H1 (cell line): ENCODE results near the gene APAF1. TPM values are rescaled to one million over a fixed set of nuclear protein-coding genes. Genes with fewer than 3 reads are reported as not detected.

Experiments
- CBX8 ChIP-seq: fragments of 300-800, 300-1000 bp; sonication (generic); IDR thresholded peaks from 2 replicates; pipeline ENCODE4 v1.7.1; 2016; ENCODE audit warnings: low read depth, low read length, borderline replicate concordance
- CHD7 ChIP-seq: fragments of 300-600 bp; sonication (generic); IDR thresholded peaks from 2 replicates; pipeline ENCODE4 v1.7.1; 2012; ENCODE audit warnings: low read length, moderate library complexity, mild to moderate bottlenecking, inconsistent platforms; ENCODE audit not compliant: insufficient replicate concordance
- HDAC6 ChIP-seq: IDR thresholded peaks from one replicate; pipeline ENCODE4 v1.7.1; 2012; ENCODE audit warnings: low read depth, mild to moderate bottlenecking, inconsistent platforms, low read length, moderate library complexity
- JUND ChIP-seq: IDR thresholded peaks from 2 replicates; pipeline ENCODE4 v1.6.1; 2011; ENCODE audit warnings: mild to moderate bottlenecking, improper control_type of control experiment, low read length
- MAFK ChIP-seq: IDR thresholded peaks from 2 replicates; pipeline ENCODE4 v1.6.1; 2012; ENCODE audit warnings: low read depth, mild to moderate bottlenecking, improper control_type of control experiment, low read length
- PHF8 ChIP-seq: fragments of 200-600 bp; sonication (generic); conservative IDR thresholded peaks from 2 replicates; pipeline ENCODE4 v1.7.1; 2012; ENCODE audit warnings: low read depth, mild to moderate bottlenecking, inconsistent platforms, low read length, moderate library complexity
- RNF2 ChIP-seq: fragments of 200-900, 300-1000 bp; sonication (generic); IDR thresholded peaks from 2 replicates; pipeline ENCODE4 v1.7.1; 2016; ENCODE audit warnings: borderline replicate concordance, low read depth, mild to moderate bottlenecking, antibody characterized with exemption, low read length; ENCODE audit not compliant: poor library complexity, severe bottlenecking; ENCODE audit errors: missing control alignments
- SAP30 ChIP-seq: fragments of 300-600 bp; sonication (generic); IDR thresholded peaks from 2 replicates; pipeline ENCODE4 v1.7.1; 2012; ENCODE audit warnings: low read length, moderate library complexity, mild to moderate bottlenecking, inconsistent platforms; ENCODE audit not compliant: insufficient read depth, insufficient replicate concordance
- SIX5 ChIP-seq: IDR thresholded peaks from 2 replicates; pipeline ENCODE4 v1.6.1; 2011; ENCODE audit warnings: mild to moderate bottlenecking, low read depth, low read length
- SRF ChIP-seq: IDR thresholded peaks from 2 replicates; pipeline ENCODE4 v1.6.1; 2011; ENCODE audit warnings: mild to moderate bottlenecking, low read depth, low read length, moderate library complexity
- TBP ChIP-seq: IDR thresholded peaks from 2 replicates; pipeline ENCODE4 v1.6.1; 2011; ENCODE audit warnings: low read depth, low read length, improper control_type of control experiment
- polyA plus RNA-seq, 7 experiments: library from polyadenylated mRNA; depleted of rRNA in 3 of 7; stranded (reverse) in 5 of 7; unstranded in 2 of 7; fragments of >200 nt in 5 of 7; fragments of 200-250 nt in 2 of 7; gene quantifications; 1 replicate in 5 of 7; 2 replicates in 1 of 7; 4 replicates in 1 of 7; pipeline versions ENCODE4 v1.2.1 to v1.2.3, GENCODE V29; 2011 to 2013; ENCODE audit warnings: missing spikeins in 2 of 7, mixed read lengths in 2 of 7
- total RNA-seq: library from RNA; stranded (reverse); fragmentation: NEBNext Ultra II Directional; extraction: Animal tissue kit (Norgen Biotek cat#: 25700); gene quantifications from 2 replicates; pipeline ENCODE4 v1.2.1, GENCODE V29; 2021

APAF1 gene
- total and polyA plus RNA-seq, 2 of the 8 experiments (the other 6 are each of a cell fraction or from before 2014, with no cell fraction given) = 4.7 to 22.6 TPM

- TF ChIP-seq CHD7 = no peak
- TF ChIP-seq SRF = no peak
- no peak for TF ChIP-seq RNF2
- TF ChIP-seq MAFK = no peak
- TF ChIP-seq HDAC6 = no peak
- TF ChIP-seq TBP = no peak
- TF ChIP-seq CBX8 = no peak
- no peak for TF ChIP-seq JUND
- TF ChIP-seq PHF8 = no peak
- no peak for TF ChIP-seq SIX5
- TF ChIP-seq SAP30 = no peak
These were observed 109.0 kb downstream of the APAF1 start (continued) for GRCh38 chr12:98754095-98754494.
